Measurements from ENCODE around the gene CYTH1. TPM values are rescaled to one million over a fixed set of nuclear protein-coding genes. Genes with fewer than 3 reads are reported as not detected.

Gene CYTH1
- total RNA-seq, 4 donors from 2014 or later = 88.3 to 262 (median 109) TPM

DNA sequence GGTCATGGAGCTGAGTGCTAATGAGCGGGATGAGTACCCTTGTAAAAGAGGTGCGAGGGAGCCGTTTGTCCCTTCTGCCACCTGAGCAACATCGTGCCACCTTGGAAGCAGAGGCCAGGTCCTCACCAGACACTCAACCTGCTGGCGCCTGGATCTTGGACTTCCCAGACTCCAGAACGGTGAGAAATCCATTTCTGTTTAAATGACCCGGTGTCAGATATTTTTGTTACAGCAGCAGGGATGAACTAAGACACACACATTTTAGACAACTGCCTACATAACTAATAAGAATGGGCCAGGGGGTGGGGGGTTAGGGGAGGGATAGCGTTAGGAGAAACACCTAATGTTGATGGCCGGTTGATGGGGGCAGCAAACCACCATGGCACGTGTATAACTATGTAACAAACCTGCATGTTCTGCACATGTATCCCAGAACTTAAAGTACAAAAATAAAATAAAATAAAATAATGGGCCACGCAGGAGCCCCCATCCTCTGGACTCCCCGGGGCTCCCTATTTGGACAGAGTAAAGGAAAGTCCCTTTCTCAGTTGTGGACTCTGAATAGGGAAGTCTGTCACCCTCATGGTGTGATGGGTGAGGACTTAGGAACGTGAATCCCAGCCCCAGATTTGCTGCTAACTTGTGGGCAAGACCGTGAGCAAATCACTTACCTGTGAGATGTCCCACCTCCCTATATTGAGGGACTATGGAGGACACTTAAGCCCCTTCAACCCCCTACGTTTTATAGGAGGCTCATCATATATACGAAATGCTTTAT, 144.2 kb downstream of the CYTH1 start:
- H3K27ac ChIP-seq = no peak overlapping the region
- H3K36me3 ChIP-seq = no peaks in the 10 kb centered on the region
- no peaks in the 10 kb centered on the region for H3K4me1 ChIP-seq
- H3K4me3 ChIP-seq = no peak overlapping the region
- DNase-seq = peak in 1 of 3 donors; percentile 2
- TF ChIP-seq, protein P1, sequence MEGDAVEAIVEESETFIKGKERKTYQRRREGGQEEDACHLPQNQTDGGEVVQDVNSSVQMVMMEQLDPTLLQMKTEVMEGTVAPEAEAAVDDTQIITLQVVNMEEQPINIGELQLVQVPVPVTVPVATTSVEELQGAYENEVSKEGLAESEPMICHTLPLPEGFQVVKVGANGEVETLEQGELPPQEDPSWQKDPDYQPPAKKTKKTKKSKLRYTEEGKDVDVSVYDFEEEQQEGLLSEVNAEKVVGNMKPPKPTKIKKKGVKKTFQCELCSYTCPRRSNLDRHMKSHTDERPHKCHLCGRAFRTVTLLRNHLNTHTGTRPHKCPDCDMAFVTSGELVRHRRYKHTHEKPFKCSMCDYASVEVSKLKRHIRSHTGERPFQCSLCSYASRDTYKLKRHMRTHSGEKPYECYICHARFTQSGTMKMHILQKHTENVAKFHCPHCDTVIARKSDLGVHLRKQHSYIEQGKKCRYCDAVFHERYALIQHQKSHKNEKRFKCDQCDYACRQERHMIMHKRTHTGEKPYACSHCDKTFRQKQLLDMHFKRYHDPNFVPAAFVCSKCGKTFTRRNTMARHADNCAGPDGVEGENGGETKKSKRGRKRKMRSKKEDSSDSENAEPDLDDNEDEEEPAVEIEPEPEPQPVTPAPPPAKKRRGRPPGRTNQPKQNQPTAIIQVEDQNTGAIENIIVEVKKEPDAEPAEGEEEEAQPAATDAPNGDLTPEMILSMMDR (IDR thresholded peaks at IDR 0.05) = no peak
- TF ChIP-seq POLR2A (IDR thresholded peaks at IDR 0.05) = no peak
- no peaks in the 10 kb centered on the region for H3K27me3 ChIP-seq
- H3K9me3 ChIP-seq = no peaks in the 10 kb centered on the region

DNA sequence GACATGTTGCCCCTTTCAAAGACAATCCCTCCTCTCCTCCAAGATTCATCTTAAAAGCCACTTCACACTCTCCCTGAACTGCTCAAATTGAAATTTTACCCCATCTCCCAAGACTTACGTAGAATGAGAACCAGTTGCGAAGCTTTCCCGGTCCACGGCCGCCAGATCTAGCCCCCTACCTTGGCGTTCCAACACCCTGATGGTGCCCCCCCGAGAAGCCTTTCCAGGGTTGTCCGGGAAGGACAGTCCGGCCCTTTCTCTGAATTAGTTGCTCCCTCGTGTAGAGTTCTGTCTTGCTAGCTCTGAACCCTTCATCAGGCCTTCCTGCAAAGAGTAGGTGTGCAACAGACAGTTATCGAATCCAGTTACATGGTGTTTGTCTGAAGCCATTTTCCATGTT, 144.9 kb downstream of the CYTH1 start:
- DNase-seq = peak in 1 of 3 donors; percentile 18
- TF ChIP-seq, protein P1 (IDR thresholded peaks at IDR 0.05) = no peak
- no peak for TF ChIP-seq POLR2A (IDR thresholded peaks at IDR 0.05)
- Histone ChIP-seq H3K4me1 (no peaks in the 10 kb centered on the region), H3K27me3 (no peaks in the 10 kb centered on the region), H3K27ac (no peak overlapping the region), H3K36me3 (no peaks in the 10 kb centered on the region), H3K4me3 (no peak overlapping the region), H3K9me3 (no peaks in the 10 kb centered on the region)

DNA sequence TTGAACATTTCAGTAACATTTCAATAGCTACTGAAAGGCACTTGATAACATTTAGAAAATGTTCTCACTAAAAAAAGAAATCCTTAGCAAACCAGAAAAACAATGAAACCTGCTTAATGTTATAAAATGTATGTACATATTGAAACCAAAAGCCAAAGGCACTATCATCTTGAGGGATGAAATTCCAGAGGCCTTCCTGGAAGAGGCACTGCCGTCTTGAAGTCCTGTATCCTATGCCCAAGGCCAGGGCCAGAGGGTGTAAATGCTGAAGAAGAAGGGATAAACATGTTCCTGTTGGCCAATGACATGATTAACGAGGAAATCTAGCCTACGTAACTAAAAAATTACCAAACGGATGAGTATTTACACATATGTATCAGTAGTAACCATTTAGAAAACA, 147.9 kb downstream of the CYTH1 start:
- TF ChIP-seq, protein P1 (IDR thresholded peaks at IDR 0.05) = no peak
- no peak for TF ChIP-seq POLR2A (IDR thresholded peaks at IDR 0.05)
- Histone ChIP-seq H3K27me3 (no peaks in the 10 kb centered on the region), H3K4me3 (no peak overlapping the region), H3K36me3 (no peaks in the 10 kb centered on the region), H3K9me3 (no peaks in the 10 kb centered on the region), H3K4me1 (no peaks in the 10 kb centered on the region), H3K27ac (no peak overlapping the region)
- DNase-seq = no peak

DNA sequence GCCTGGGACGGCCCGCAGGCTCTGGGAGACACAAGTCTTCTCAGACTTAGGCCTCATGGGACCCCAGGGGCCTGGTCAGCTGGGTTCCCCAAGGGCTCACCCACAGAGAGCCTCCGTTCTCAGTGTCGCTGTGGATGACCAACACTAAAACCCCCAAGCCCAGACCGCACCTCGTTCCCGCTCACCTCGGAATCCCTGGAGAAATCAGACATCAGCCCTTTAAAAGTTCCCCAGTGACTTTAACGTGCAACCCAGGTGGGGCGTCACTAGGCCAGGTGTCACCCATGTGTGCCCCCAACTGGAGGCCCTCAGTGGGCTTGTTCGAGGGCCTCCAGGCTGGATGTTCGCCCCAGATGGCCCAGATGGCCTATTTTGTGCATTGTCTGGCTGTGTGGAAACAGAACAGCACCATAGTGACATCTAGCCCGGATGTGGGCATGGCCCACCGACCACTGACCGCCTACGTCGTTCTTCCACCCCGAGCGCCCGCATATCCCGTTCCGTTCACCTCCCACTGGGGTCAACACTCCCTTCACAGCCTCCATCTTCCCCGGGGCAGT, 152.6 kb downstream of the CYTH1 start:
- Histone ChIP-seq H3K4me1 (no peaks in the 10 kb centered on the region), H3K4me3 (no peak overlapping the region), H3K36me3 (no peaks in the 10 kb centered on the region), H3K27ac (no peak overlapping the region), H3K9me3 (no peaks in the 10 kb centered on the region), H3K27me3 (no peaks in the 10 kb centered on the region)
- DNase-seq = peak in 1 of 3 donors; percentile 10
- no peak for TF ChIP-seq POLR2A (IDR thresholded peaks at IDR 0.05)
- TF ChIP-seq, protein P1 (IDR thresholded peaks at IDR 0.05) = no peak

DNA sequence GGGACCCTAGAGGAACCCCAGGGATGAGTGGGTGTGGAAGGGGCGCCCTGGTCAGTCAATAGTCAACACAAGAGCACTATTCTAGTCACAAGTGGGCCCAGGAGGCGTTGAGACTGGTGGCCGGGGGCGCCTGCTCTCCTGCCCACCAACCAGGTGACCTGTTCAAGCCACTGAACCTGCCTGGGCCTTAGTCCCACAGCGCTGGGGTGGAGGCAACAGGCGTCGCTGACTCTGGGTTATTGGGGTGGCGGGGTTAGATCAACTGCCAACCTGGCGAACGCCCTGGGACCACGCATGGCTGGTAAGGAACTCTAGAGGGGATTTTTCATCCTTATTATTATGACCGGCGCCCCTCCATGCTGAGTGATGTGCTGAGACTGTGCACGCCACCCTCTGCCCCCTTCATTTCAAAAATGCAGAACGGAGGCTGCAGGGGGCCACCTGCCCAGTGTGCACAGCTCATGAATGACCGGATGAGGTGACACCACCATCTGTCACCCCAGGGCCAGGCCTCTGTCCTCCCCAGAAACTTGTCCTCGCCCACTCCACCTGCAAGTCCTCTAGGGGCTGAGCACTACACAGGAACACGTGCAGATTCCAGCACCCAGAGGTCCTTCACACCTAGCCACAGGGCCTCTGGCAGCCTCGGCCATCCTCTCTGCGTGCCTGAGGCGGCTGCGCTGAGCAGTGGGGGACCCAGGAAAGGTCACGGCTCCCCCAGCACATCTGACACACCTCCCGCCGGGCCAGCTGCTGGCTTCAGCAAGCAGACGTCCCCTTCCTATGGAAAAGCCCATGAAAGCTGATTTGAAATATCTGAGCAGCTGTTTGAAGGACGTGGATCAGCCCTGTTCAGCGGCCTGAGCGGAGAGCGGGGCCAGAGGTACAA, 153.3 kb downstream of the CYTH1 start:
- Histone ChIP-seq H3K27me3 (no peaks in the 10 kb centered on the region), H3K4me3 (no peak overlapping the region), H3K9me3 (no peaks in the 10 kb centered on the region), H3K27ac (no peak overlapping the region), H3K36me3 (no peaks in the 10 kb centered on the region), H3K4me1 (no peaks in the 10 kb centered on the region)
- DNase-seq = peak in 1 of 3 donors; percentile 21
- TF ChIP-seq POLR2A (IDR thresholded peaks at IDR 0.05) = no peak
- TF ChIP-seq, protein P1 (IDR thresholded peaks at IDR 0.05) = no peak

Data from Peyer's patch (tissue), 4 donors.